H1 (cell line): ENCODE data around the gene HDHD5. TPM values are rescaled to one million over a fixed set of nuclear protein-coding genes. Genes with fewer than 3 reads are reported as not detected.

Experiments
- polyA plus RNA-seq, 7 experiments: library from polyadenylated mRNA; depleted of rRNA in 3 of 7; stranded (reverse) in 5 of 7; unstranded in 2 of 7; fragments of >200 nt in 5 of 7; fragments of 200-250 nt in 2 of 7; gene quantifications; 1 replicate in 5 of 7; 2 replicates in 1 of 7; 4 replicates in 1 of 7; pipeline versions ENCODE4 v1.2.1 to v1.2.3, GENCODE V29; 2011 to 2013; ENCODE audit warnings: missing spikeins in 2 of 7, mixed read lengths in 2 of 7
- total RNA-seq: library from RNA; stranded (reverse); fragmentation: NEBNext Ultra II Directional; extraction: Animal tissue kit (Norgen Biotek cat#: 25700); gene quantifications from 2 replicates; pipeline ENCODE4 v1.2.1, GENCODE V29; 2021
- TF ChIP-seq, protein P1 (sequence below): IDR thresholded peaks from 2 replicates; pipeline ENCODE4 v1.6.1; 2012; ENCODE audit warnings: low read length, inconsistent platforms

HDHD5 gene
- total and polyA plus RNA-seq, 2 of the 8 experiments (the other 6 are each of a cell fraction or from before 2014, with no cell fraction given): 68.3 to 123 TPM

GRCh38 chr22:17112491-17113042, 46.5 kb downstream of the HDHD5 start (continued):
- TF ChIP-seq, protein P1, sequence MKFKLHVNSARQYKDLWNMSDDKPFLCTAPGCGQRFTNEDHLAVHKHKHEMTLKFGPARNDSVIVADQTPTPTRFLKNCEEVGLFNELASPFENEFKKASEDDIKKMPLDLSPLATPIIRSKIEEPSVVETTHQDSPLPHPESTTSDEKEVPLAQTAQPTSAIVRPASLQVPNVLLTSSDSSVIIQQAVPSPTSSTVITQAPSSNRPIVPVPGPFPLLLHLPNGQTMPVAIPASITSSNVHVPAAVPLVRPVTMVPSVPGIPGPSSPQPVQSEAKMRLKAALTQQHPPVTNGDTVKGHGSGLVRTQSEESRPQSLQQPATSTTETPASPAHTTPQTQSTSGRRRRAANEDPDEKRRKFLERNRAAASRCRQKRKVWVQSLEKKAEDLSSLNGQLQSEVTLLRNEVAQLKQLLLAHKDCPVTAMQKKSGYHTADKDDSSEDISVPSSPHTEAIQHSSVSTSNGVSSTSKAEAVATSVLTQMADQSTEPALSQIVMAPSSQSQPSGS: no peak
